ENCODE results near the gene TADA2A. TPM values are rescaled to one million over a fixed set of nuclear protein-coding genes. Genes with fewer than 3 reads are reported as not detected.

The TADA2A gene
- total RNA-seq, 2 experiments from 2014 or later = 6.7 to 8.0 TPM

- ChIA-PET CTCF (interaction anchor here (1.1 kb wide), 1 partner anchor 13 kb away, joined by 3 read pairs; no protein-coding TSS in a partner anchor), POLR2A (no interaction called here)
- Mint-ChIP-seq H3K36me3 (ENCODE audit: low read depth) (peaks cover 60% of the 10 kb centered on the region), H3K27me3 (no peaks in the 10 kb centered on the region), H3K4me1 (ENCODE audit: low read depth) (no peaks in the 10 kb centered on the region), H3K27ac (no peak overlapping the region), H3K9me3 (no peaks in the 10 kb centered on the region), H3K4me3 (no peak overlapping the region)
- Histone ChIP-seq H3K4me1 (ENCODE audit: insufficient read depth, low read length) (no peaks in the 10 kb centered on the region), H3K27me3 (ENCODE audit: control insufficient read depth in 1 of 2, insufficient read depth in 2 of 2, low read length in 2 of 2) (no peaks in the 10 kb centered on the region), H3K27ac (ENCODE audit: low read depth in 1 of 2, low read length in 2 of 2) (no peak overlapping the region), H3K4me3 (ENCODE audit: low read length) (no peak overlapping the region), H3K36me3 (ENCODE audit: insufficient read depth, low read length) (peaks cover 58% of the 10 kb centered on the region), H3K9me3 (ENCODE audit: control insufficient read depth in 1 of 2, insufficient read depth in 1 of 2, low read length in 2 of 2) (no peaks in the 10 kb centered on the region)
- intact Hi-C loops (cut with DNase I, micrococcal nuclease) = no loop called here
- ATAC-seq (ENCODE audit: poor library complexity) (no peak), DNase-seq (no peak)
- TF ChIP-seq CTCF (IDR thresholded peaks at IDR 0.05) = no peak
Observed at GRCh38 chr17:37422971-37423625, 16.4 kb downstream of the TADA2A start.

GRCh38 chr17:37425268-37425667, 18.6 kb downstream of the TADA2A start:
- ChIA-PET POLR2A (no interaction called here), CTCF (no interaction called here)
- no peaks in the 10 kb centered on the region for H3K27me3 Mint-ChIP-seq
- Histone ChIP-seq H3K27ac (ENCODE audit: low read depth in 1 of 2, low read length in 2 of 2) (no peak overlapping the region), H3K4me1 (ENCODE audit: insufficient read depth, low read length) (no peaks in the 10 kb centered on the region), H3K36me3 (ENCODE audit: insufficient read depth, low read length) (peaks cover 64% of the 10 kb centered on the region), H3K4me3 (ENCODE audit: low read length) (no peak overlapping the region), H3K9me3 (ENCODE audit: control insufficient read depth in 1 of 2, insufficient read depth in 1 of 2, low read length in 2 of 2) (no peaks in the 10 kb centered on the region), H3K27me3 (ENCODE audit: control insufficient read depth in 1 of 2, insufficient read depth in 2 of 2, low read length in 2 of 2) (no peaks in the 10 kb centered on the region)
- H3K27ac Mint-ChIP-seq = no peak overlapping the region
- intact Hi-C loops (cut with DNase I, micrococcal nuclease) = loop anchor here in 1 of 2 experiments (5.0 kb wide), 1 partner anchor 48 kb away; the partner anchor contains the start of gene C17orf78
- H3K4me3 Mint-ChIP-seq = no peak overlapping the region
- DNase-seq = no peak
- TF ChIP-seq CTCF (IDR thresholded peaks at IDR 0.05) = no peak
- peaks cover 58% of the 10 kb centered on the region for H3K36me3 Mint-ChIP-seq (ENCODE audit: low read depth)
- no peak for ATAC-seq (ENCODE audit: poor library complexity)
- peaks cover 7% of the 10 kb centered on the region for H3K4me1 Mint-ChIP-seq (ENCODE audit: low read depth)
- no peaks in the 10 kb centered on the region for H3K9me3 Mint-ChIP-seq

- H3K9me3 Mint-ChIP-seq = no peaks in the 10 kb centered on the region
- Histone ChIP-seq H3K4me3 (ENCODE audit: low read length) (no peak overlapping the region), H3K9me3 (ENCODE audit: control insufficient read depth in 1 of 2, insufficient read depth in 1 of 2, low read length in 2 of 2) (no peaks in the 10 kb centered on the region), H3K36me3 (ENCODE audit: insufficient read depth, low read length) (peaks cover 63% of the 10 kb centered on the region), H3K4me1 (ENCODE audit: insufficient read depth, low read length) (no peaks in the 10 kb centered on the region), H3K27me3 (ENCODE audit: control insufficient read depth in 1 of 2, insufficient read depth in 2 of 2, low read length in 2 of 2) (no peaks in the 10 kb centered on the region), H3K27ac (ENCODE audit: low read depth in 1 of 2, low read length in 2 of 2) (no peak overlapping the region)
- H3K27ac Mint-ChIP-seq = no peak overlapping the region
- CTCF ChIA-PET = no interaction called here
- no peak overlapping the region for H3K4me3 Mint-ChIP-seq
- intact Hi-C loops (cut with DNase I, micrococcal nuclease) = loop anchor here in 1 of 2 experiments (5.0 kb wide), 1 partner anchor 52 kb away; the partner anchor contains the start of gene C17orf78
- peaks cover 71% of the 10 kb centered on the region for H3K36me3 Mint-ChIP-seq (ENCODE audit: low read depth)
- DNase-seq = no peak
- POLR2A ChIA-PET = no interaction called here
- no peaks in the 10 kb centered on the region for H3K27me3 Mint-ChIP-seq
- H3K4me1 Mint-ChIP-seq (ENCODE audit: low read depth) = peaks cover 8% of the 10 kb centered on the region
- no peak for TF ChIP-seq CTCF (IDR thresholded peaks at IDR 0.05)
- ATAC-seq (ENCODE audit: poor library complexity) = no peak
Observed at GRCh38 chr17:37429039-37429438, 22.4 kb downstream of the TADA2A start.
